ENCODE data around the gene FREM1. TPM values are rescaled to one million over a fixed set of nuclear protein-coding genes. Genes with fewer than 3 reads are reported as not detected.

Gene FREM1
- total RNA-seq, 2 experiments from 2014 or later, result not detected

DNA sequence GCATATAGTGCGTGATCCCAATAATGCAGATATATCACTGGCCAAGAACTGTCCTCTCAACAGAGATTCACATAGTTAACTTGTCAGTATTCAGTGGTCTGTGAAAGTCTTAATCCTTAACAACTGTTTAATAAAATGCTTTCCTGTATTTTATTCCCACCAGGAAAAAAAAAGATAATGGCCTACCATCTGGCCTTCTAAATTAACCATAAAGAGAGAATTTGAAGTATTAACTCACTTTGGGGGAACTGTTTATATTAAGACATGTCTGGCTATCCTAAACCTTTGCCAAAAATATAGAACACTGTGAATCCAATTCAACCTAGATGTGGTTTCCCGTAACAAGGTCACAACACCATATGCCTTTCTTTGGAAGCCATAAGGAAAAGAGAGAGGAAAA is 818 bp upstream of the FREM1 start:
- no peak overlapping the region for H3K27ac Mint-ChIP-seq
- H3K36me3 Mint-ChIP-seq (ENCODE audit: low read depth), result no peaks in the 10 kb centered on the region
- DNase-seq (no peak), ATAC-seq (no peak)
- no peak overlapping the region for H3K4me3 Mint-ChIP-seq
- TF ChIP-seq CTCF (IDR thresholded peaks at IDR 0.05), result no peak
- no peaks in the 10 kb centered on the region for H3K4me1 Mint-ChIP-seq (ENCODE audit: low read depth)
- no peaks in the 10 kb centered on the region for H3K27me3 Mint-ChIP-seq
- ChIA-PET POLR2A (no interaction called here), CTCF (no interaction called here)
- no peaks in the 10 kb centered on the region for H3K9me3 Mint-ChIP-seq
- intact Hi-C loops (cut with micrococcal nuclease), result no loop called here

- Mint-ChIP-seq H3K27me3 (no peaks in the 10 kb centered on the region), H3K9me3 (no peaks in the 10 kb centered on the region), H3K36me3 (ENCODE audit: low read depth) (no peaks in the 10 kb centered on the region), H3K4me3 (no peak overlapping the region), H3K4me1 (ENCODE audit: low read depth) (no peaks in the 10 kb centered on the region), H3K27ac (no peak overlapping the region)
- CTCF ChIA-PET, result no interaction called here
- POLR2A ChIA-PET, result interaction anchor here (0.6 kb wide), 1 partner anchor 1139 kb away, joined by 3 read pairs; no protein-coding TSS in a partner anchor
- TF ChIP-seq CTCF (IDR thresholded peaks at IDR 0.05), result no peak
- ATAC-seq (no peak), DNase-seq (no peak)
- intact Hi-C loops (cut with micrococcal nuclease), result no loop called here
These were observed 647 bp downstream of the FREM1 start for GRCh38 chr9:14909601-14909960.

GRCh38 chr9:14909181-14909580 is 1.0 kb downstream of the FREM1 start:
- no peak for DNase-seq
- no peak for ATAC-seq

DNA sequence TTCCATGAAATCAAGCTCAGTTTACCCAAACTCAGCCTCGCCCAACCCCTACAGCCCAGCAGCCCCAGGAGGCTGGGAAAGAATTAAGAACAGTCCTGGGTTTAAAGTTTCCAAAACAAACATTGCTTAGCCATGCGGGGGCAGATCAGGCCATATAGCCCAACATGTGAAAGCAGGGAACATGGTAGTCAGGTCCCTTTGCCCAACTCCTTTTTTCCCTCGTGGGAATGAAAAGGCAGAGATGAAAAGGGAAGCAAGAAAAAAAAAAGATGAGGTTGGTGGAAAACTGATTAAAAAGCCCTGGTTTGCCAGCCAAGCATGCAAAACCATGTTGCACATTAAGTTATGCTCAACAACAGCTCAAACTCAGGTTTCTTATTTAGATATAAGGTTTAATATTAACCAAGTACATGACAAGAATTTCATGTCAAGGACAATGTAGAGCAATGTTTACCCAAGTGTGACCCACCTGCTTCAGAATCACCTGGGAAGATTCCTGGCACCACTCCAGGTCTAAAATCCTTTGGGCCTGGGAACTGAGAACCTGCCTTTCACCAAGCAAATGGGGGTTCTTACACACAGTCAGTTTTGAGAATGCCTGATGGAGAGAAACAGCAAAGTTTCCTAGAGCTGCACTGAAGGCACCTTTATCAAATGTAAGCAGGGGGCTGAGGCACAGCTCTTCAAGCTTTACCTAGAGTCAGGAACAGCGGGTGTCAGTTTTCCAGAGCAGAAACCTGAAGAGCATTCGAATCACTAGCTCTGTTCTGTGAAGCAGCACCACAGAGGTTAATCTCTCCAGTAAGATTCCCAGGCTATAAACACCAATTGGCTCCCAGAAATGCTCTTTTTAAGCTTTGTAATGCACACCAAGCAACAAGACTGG is 1.7 kb downstream of the FREM1 start:
- no peaks in the 10 kb centered on the region for H3K36me3 Mint-ChIP-seq (ENCODE audit: low read depth)
- no peaks in the 10 kb centered on the region for H3K9me3 Mint-ChIP-seq
- CTCF ChIA-PET, result no interaction called here
- H3K4me1 Mint-ChIP-seq (ENCODE audit: low read depth), result no peaks in the 10 kb centered on the region
- ATAC-seq (no peak), DNase-seq (no peak)
- POLR2A ChIA-PET, result interaction anchor here (0.8 kb wide), 1 partner anchor 14 kb away, joined by 3 read pairs; no protein-coding TSS in a partner anchor
- intact Hi-C loops (cut with micrococcal nuclease), result no loop called here
- no peak overlapping the region for H3K4me3 Mint-ChIP-seq
- H3K27me3 Mint-ChIP-seq, result no peaks in the 10 kb centered on the region
- H3K27ac Mint-ChIP-seq, result no peak overlapping the region
- no peak for TF ChIP-seq CTCF (IDR thresholded peaks at IDR 0.05)

More at GRCh38 chr9:14909181-14909580, 1.0 kb downstream of the FREM1 start:
- Mint-ChIP-seq H3K27ac (no peak overlapping the region), H3K9me3 (no peaks in the 10 kb centered on the region), H3K36me3 (ENCODE audit: low read depth) (no peaks in the 10 kb centered on the region), H3K4me3 (no peak overlapping the region), H3K4me1 (ENCODE audit: low read depth) (no peaks in the 10 kb centered on the region), H3K27me3 (no peaks in the 10 kb centered on the region)
- CTCF ChIA-PET, result no interaction called here
- no peak for TF ChIP-seq CTCF (IDR thresholded peaks at IDR 0.05)
- POLR2A ChIA-PET, result interaction anchor here (0.8 kb wide), 1 partner anchor 14 kb away, joined by 3 read pairs; no protein-coding TSS in a partner anchor
- intact Hi-C loops (cut with micrococcal nuclease), result no loop called here

DNA sequence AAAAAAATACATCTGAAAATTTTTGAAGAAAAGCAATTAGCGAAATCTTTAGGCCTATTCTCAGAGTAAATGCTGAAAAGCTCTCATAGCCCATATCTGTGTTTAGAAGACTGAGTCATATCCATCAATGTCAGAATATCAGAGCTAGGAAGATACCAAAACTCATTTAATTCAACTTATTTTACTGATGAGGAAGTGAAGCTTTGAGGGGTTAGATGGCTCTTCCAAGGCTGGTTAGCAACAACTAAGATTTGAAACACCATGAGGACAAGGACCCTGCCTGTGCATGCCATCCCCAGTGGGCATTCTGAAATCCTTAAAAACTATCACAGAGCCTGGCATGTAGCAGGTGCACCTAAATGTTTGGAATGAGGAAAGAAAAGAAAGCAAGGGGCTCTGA is 2.5 kb downstream of the FREM1 start:
- intact Hi-C loops (cut with micrococcal nuclease), result no loop called here
- ATAC-seq (no peak), DNase-seq (no peak)
- no peak overlapping the region for H3K4me3 Mint-ChIP-seq
- no peaks in the 10 kb centered on the region for H3K36me3 Mint-ChIP-seq (ENCODE audit: low read depth)
- no peaks in the 10 kb centered on the region for H3K4me1 Mint-ChIP-seq (ENCODE audit: low read depth)
- ChIA-PET CTCF (no interaction called here), POLR2A (no interaction called here)
- no peaks in the 10 kb centered on the region for H3K27me3 Mint-ChIP-seq
- H3K27ac Mint-ChIP-seq, result no peak overlapping the region
- H3K9me3 Mint-ChIP-seq, result no peaks in the 10 kb centered on the region
- TF ChIP-seq CTCF (IDR thresholded peaks at IDR 0.05), result no peak

Data from activated CD8-positive, alpha-beta T cell treated with anti-CD3 and anti-CD28 coated beads for 36 hours (primary cell).